Measurements from ENCODE around the gene PTPRN2.
"Not testable (repeated sequence)": the region's sequence is repeated elsewhere in the genome, so short reads cannot be mapped to it uniquely, and the experiment has no call there.

Gene PTPRN2

GRCh38 chr7:158532093-158532627 lies 55.5 kb downstream of the PTPRN2 start:
- no peak for DNase-seq (ENCODE audit: low spot score)

GRCh38 chr7:158531661-158532060 lies 56.0 kb downstream of the PTPRN2 start:
- DNase-seq (ENCODE audit: low spot score): no peak

DNA sequence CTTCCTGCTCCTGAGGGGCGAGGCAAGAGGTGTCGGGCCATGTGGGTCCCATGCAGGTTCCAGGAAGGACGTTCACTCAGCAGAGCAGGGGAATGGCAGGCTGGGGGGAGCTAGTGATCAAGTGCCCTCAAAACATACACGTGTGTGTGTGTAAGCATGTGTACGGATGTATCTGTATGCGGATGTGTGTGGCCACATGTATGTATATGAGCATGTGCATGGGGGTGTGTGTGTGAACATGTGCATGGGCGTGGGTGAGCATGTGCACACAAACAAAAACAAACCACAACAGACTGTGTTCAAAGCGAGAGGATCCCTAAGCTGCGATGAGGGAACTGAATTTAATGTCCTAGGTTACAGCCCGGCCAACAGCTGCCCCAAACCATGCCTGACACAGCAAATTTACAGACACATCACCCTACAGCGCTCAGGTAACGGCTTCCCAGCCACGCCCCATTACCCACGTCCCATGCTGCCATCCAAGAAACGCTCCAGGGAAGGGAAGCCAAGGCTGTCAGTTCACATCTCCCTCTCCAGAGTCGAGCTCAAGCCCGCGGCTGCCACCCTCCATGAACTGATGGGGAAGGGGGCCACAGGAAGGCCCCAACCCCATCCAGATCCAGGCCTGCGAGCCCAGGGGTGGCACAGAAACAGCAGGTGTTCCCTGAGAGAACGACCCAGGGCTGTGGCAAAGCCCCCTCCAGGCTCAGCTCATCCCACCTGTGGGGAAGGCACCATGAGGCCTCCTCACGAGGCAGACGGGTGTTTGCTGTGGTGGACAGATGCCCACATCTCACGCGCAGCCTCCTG lies 56.6 kb downstream of the PTPRN2 start:
- DNase-seq (ENCODE audit: low spot score): no peak

DNA sequence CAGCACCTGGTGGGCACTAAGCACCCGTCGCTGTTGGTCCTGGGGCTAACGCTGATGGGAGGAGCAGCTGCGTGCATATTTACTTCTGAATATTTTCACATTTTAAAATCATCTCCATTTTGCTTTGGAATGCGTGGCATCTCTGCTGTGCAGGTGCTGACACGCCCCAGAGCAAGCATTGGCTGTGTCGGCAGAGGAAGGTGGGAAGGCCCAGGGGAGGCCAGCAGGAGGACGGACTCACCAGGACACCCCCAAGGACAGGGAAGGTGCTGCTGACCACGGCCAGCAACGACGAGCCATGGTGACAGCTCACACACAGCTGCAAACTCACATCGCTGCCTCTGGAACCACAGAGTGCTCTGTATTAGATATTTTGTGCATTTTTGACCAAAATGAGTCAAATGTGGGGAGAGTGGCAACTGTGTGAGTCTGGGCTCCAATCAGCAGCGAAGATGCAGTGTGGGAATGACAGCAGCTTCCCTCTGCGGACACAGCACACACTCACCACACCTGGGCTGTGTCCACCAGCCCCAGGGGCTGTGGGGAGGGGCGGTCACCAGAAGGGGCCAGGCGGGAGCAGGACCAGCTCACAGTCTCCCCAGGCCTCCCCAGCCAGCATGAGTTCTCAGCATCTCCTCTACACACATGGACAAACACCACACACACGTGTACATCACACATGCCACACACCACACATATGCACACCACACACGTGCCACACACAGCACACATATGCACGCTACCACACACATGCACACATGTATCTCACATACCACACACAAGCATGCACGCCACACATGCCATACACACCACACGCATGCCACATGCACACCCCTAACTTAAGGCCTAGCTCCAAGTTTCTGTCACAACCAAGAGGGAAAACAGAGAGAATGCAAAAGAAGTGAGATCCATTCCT lies 58.2 kb downstream of the PTPRN2 start:
- DNase-seq (ENCODE audit: low spot score): no peak

- DNase-seq (ENCODE audit: low spot score): no peak
These were observed 59.6 kb downstream of the PTPRN2 start for GRCh38 chr7:158527915-158528502.

DNA sequence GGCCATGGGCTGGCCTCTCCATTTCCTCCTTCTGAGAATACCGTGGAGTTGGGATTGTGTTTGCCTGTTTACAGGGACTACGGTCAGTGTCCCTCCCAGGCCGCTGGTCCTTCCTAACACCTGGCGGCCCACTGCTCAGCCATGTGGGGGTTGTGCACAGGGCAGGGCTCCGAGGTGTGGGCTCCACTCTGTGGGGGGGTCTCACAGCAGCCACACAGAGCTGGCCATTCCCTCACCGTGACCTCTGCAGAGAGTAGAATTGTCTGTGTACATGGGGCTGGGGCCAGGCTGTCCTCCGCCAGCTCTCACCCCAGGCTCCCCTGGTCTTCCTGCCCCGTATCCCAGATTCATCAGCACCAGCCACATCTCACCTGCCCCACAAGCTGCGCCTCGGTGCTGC lies 60.1 kb downstream of the PTPRN2 start:
- DNase-seq (ENCODE audit: low spot score): no peak

GRCh38 chr7:158527038-158527437 lies 60.6 kb downstream of the PTPRN2 start:
- DNase-seq (ENCODE audit: low spot score): no peak

DNA sequence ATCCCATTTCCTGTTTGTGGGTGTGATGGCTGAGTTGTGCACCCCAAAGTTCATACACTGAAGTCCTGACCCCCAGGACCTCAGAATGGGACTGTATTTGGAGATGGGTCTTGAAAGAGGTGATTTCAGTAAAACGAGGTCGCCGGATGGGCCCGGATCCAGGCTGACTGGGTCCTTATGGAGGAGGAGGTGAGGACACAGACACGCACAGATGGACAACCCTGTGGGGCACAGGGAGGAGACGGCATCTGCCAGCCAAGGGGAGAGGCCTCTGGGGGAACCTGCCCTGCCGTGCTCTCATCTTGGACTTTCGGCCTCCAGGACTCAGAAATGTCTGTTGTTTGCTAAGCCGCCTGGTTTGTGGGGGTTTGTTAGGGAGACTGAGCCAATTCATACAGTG lies 61.1 kb downstream of the PTPRN2 start:
- DNase-seq (ENCODE audit: low spot score): no peak

- DNase-seq (ENCODE audit: low spot score): no peak
These were observed 61.8 kb downstream of the PTPRN2 start for GRCh38 chr7:158525648-158526484.

- DNase-seq (ENCODE audit: low spot score): no peak
These were observed 62.6 kb downstream of the PTPRN2 start for GRCh38 chr7:158524749-158525635.

DNA sequence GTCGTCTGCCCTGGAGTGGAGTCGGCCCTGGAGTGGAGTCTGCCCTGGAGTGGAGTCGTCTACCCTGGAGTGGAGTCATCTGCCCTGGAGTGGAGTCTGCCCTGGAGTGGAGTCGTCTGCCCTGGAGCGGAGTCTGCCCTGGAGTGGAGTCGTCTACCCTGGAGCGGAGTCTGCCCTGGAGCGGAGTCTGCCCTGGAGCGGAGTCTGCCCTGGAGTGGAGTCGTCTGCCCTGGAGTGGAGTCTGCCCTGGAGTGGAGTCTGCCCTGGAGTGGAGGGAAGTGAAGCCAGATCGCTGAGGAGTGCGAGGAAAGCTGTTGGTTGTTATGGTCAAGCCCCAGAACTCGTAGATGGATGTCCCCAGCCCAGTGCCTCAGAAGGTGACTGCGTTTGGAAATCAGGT lies 63.3 kb downstream of the PTPRN2 start:
- DNase-seq (ENCODE audit: low spot score): not testable (repeated sequence)

DNA sequence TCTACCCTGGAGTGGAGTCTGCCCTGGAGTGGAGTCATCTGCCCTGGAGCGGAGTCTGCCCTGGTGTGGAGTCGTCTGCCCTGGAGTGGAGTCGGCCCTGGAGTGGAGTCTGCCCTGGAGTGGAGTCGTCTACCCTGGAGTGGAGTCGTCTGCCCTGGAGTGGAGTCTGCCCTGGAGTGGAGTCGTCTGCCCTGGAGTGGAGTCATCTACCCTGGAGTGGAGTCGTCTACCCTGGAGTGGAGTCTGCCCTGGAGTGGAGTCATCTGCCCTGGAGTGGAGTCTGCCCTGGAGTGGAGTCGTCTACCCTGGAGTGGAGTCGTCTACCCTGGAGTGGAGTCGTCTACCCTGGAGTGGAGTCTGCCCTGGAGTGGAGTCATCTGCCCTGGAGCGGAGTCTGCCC lies 63.7 kb downstream of the PTPRN2 start:
- DNase-seq (ENCODE audit: low spot score): not testable (repeated sequence)

- DNase-seq (ENCODE audit: low spot score): not testable (repeated sequence)
These were observed 64.3 kb downstream of the PTPRN2 start for GRCh38 chr7:158523165-158523856.

DNA sequence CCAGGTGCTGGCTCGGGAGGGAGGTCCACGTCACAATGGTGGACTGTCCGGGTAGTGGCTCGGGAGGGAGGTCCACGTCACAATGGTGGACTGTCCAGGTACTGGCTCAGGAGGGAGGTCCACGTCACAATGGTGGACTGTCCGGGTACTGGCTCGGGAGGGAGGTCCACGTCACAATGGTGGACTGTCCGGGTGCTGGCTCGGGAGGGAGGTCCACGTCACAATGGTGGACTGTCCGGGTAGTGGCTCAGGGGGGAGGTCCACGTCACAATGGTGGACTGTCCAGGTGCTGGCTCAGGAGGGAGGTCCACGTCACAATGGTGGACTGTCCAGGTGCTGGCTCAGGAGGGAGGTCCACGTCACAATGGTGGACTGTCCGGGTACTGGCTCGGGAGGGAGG lies 65.8 kb downstream of the PTPRN2 start:
- not testable (repeated sequence) for DNase-seq (ENCODE audit: low spot score)

- no peak for DNase-seq (ENCODE audit: low spot score)
These were observed 66.8 kb downstream of the PTPRN2 start for GRCh38 chr7:158520825-158521224.

GRCh38 chr7:158519633-158520174 lies 67.9 kb downstream of the PTPRN2 start:
- no peak for DNase-seq (ENCODE audit: low spot score)

- DNase-seq (ENCODE audit: low spot score): no peak
These were observed 68.5 kb downstream of the PTPRN2 start for GRCh38 chr7:158518980-158519632.

GRCh38 chr7:158517571-158517970 lies 70.1 kb downstream of the PTPRN2 start:
- DNase-seq (ENCODE audit: low spot score): no peak

- DNase-seq (ENCODE audit: low spot score): no peak
These were observed 70.6 kb downstream of the PTPRN2 start for GRCh38 chr7:158517072-158517471.
